ENCODE data around the gene SORL1-AS1.

SORL1-AS1 gene

GRCh38 chr11:121408830-121409229 lies 43.9 kb downstream of the SORL1-AS1 start:
- DNase-seq (ENCODE audit: low read depth, low spot score), result no peak
- no peaks in the 10 kb centered on the region for H3K9me3 ChIP-seq (ENCODE audit: insufficient read depth, low read length)
- H3K9ac ChIP-seq (ENCODE audit: insufficient read length, low read depth), result no peak overlapping the region
- no peak overlapping the region for H3K4me3 ChIP-seq (ENCODE audit: insufficient read length, low read depth)
- H3K36me3 ChIP-seq (ENCODE audit: insufficient read depth, insufficient read length, low read length), result no peaks in the 10 kb centered on the region
- TF ChIP-seq ZNF274 (IDR thresholded peaks at IDR 0.05; ENCODE audit: low read depth, low read length), result no peak
- no peak for TF ChIP-seq YY1 (IDR thresholded peaks at IDR 0.05; ENCODE audit: insufficient read depth, insufficient read length)
- TF ChIP-seq SUZ12 (IDR thresholded peaks at IDR 0.05; ENCODE audit: extremely low read depth, insufficient read depth, insufficient read length), result no peak
- H3K27me3 ChIP-seq (ENCODE audit: insufficient read depth, insufficient read length), result no peaks in the 10 kb centered on the region
- no peaks in the 10 kb centered on the region for H3K4me1 ChIP-seq (ENCODE audit: insufficient read depth, insufficient read length)

GRCh38 chr11:121406291-121406690 lies 46.5 kb downstream of the SORL1-AS1 start:
- Histone ChIP-seq H3K4me3 (ENCODE audit: insufficient read length, low read depth) (no peak overlapping the region), H3K9ac (ENCODE audit: insufficient read length, low read depth) (no peak overlapping the region)
- DNase-seq (ENCODE audit: low read depth, low spot score), result peak; percentile 69

GRCh38 chr11:121405646-121406045 lies 47.1 kb downstream of the SORL1-AS1 start:
- no peaks in the 10 kb centered on the region for H3K4me1 ChIP-seq (ENCODE audit: insufficient read depth, insufficient read length)
- H3K9ac ChIP-seq (ENCODE audit: insufficient read length, low read depth), result no peak overlapping the region
- no peak for TF ChIP-seq YY1 (IDR thresholded peaks at IDR 0.05; ENCODE audit: insufficient read depth, insufficient read length)
- no peak for TF ChIP-seq SUZ12 (IDR thresholded peaks at IDR 0.05; ENCODE audit: extremely low read depth, insufficient read depth, insufficient read length)
- TF ChIP-seq ZNF274 (IDR thresholded peaks at IDR 0.05; ENCODE audit: low read depth, low read length), result no peak
- DNase-seq (ENCODE audit: low read depth, low spot score), result no peak
- H3K27me3 ChIP-seq (ENCODE audit: insufficient read depth, insufficient read length), result no peaks in the 10 kb centered on the region
- H3K9me3 ChIP-seq (ENCODE audit: insufficient read depth, low read length), result no peaks in the 10 kb centered on the region; the same call in 1 of the 2 replicates
- no peak overlapping the region for H3K4me3 ChIP-seq (ENCODE audit: insufficient read length, low read depth)
- H3K36me3 ChIP-seq (ENCODE audit: insufficient read depth, insufficient read length, low read length), result no peaks in the 10 kb centered on the region

More at GRCh38 chr11:121406291-121406690, 46.5 kb downstream of the SORL1-AS1 start:
- TF ChIP-seq ZNF274 (IDR thresholded peaks at IDR 0.05; ENCODE audit: low read depth, low read length) (no peak), SUZ12 (IDR thresholded peaks at IDR 0.05; ENCODE audit: extremely low read depth, insufficient read depth, insufficient read length) (no peak), YY1 (IDR thresholded peaks at IDR 0.05; ENCODE audit: insufficient read depth, insufficient read length) (no peak)
- Histone ChIP-seq H3K36me3 (ENCODE audit: insufficient read depth, insufficient read length, low read length) (no peaks in the 10 kb centered on the region), H3K4me1 (ENCODE audit: insufficient read depth, insufficient read length) (no peaks in the 10 kb centered on the region), H3K9me3 (ENCODE audit: insufficient read depth, low read length) (no peaks in the 10 kb centered on the region; the same call in 1 of the 2 replicates), H3K27me3 (ENCODE audit: insufficient read depth, insufficient read length) (no peaks in the 10 kb centered on the region)

GRCh38 chr11:121394785-121395184 lies 58.0 kb downstream of the SORL1-AS1 start:
- H3K4me1 ChIP-seq (ENCODE audit: insufficient read depth, insufficient read length), result no peaks in the 10 kb centered on the region

GRCh38 chr11:121393855-121394254 lies 58.9 kb downstream of the SORL1-AS1 start:
- no peaks in the 10 kb centered on the region for H3K4me1 ChIP-seq (ENCODE audit: insufficient read depth, insufficient read length)
- no peak for DNase-seq (ENCODE audit: low read depth, low spot score)
- H3K4me3 ChIP-seq (ENCODE audit: insufficient read length, low read depth), result no peak overlapping the region
- no peaks in the 10 kb centered on the region for H3K27me3 ChIP-seq (ENCODE audit: insufficient read depth, insufficient read length)
- H3K9ac ChIP-seq (ENCODE audit: insufficient read length, low read depth), result no peak overlapping the region
- no peaks in the 10 kb centered on the region for H3K36me3 ChIP-seq (ENCODE audit: insufficient read depth, insufficient read length, low read length)
- TF ChIP-seq YY1 (IDR thresholded peaks at IDR 0.05; ENCODE audit: insufficient read depth, insufficient read length) (no peak), ZNF274 (IDR thresholded peaks at IDR 0.05; ENCODE audit: low read depth, low read length) (no peak), SUZ12 (IDR thresholded peaks at IDR 0.05; ENCODE audit: extremely low read depth, insufficient read depth, insufficient read length) (no peak)
- no peaks in the 10 kb centered on the region for H3K9me3 ChIP-seq (ENCODE audit: insufficient read depth, low read length)

More at GRCh38 chr11:121394785-121395184, 58.0 kb downstream of the SORL1-AS1 start:
- TF ChIP-seq ZNF274 (IDR thresholded peaks at IDR 0.05; ENCODE audit: low read depth, low read length) (no peak), YY1 (IDR thresholded peaks at IDR 0.05; ENCODE audit: insufficient read depth, insufficient read length) (no peak), SUZ12 (IDR thresholded peaks at IDR 0.05; ENCODE audit: extremely low read depth, insufficient read depth, insufficient read length) (no peak)
- no peak overlapping the region for H3K4me3 ChIP-seq (ENCODE audit: insufficient read length, low read depth)
- no peaks in the 10 kb centered on the region for H3K36me3 ChIP-seq (ENCODE audit: insufficient read depth, insufficient read length, low read length)
- H3K9me3 ChIP-seq (ENCODE audit: insufficient read depth, low read length), result no peaks in the 10 kb centered on the region
- H3K27me3 ChIP-seq (ENCODE audit: insufficient read depth, insufficient read length), result no peaks in the 10 kb centered on the region
- no peak for DNase-seq (ENCODE audit: low read depth, low spot score)
- no peak overlapping the region for H3K9ac ChIP-seq (ENCODE audit: insufficient read length, low read depth)

DNA sequence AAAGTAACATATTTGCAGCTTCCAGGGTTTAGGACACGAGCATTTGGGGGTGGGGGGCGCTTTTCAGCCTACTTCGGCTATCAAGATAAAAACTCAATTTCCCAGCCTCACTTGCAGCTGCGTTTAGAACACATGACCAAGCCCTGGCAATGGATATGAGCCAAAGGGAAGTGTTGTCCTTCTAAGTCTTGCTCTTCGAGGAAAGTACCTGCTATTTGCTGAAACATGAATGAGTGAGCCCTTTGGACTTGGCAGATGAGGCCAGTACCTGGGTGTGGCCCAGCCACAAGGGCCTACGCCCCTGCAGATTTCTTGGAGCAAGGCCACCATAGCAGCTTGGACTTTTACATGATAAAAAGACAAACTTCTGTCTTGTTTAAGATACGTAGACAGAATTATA lies 60.9 kb downstream of the SORL1-AS1 start:
- Histone ChIP-seq H3K9me3 (ENCODE audit: insufficient read depth, low read length) (no peaks in the 10 kb centered on the region), H3K9ac (ENCODE audit: insufficient read length, low read depth) (no peak overlapping the region), H3K4me3 (ENCODE audit: insufficient read length, low read depth) (no peak overlapping the region), H3K27me3 (ENCODE audit: insufficient read depth, insufficient read length) (no peaks in the 10 kb centered on the region), H3K4me1 (ENCODE audit: insufficient read depth, insufficient read length) (no peaks in the 10 kb centered on the region), H3K36me3 (ENCODE audit: insufficient read depth, insufficient read length, low read length) (no peaks in the 10 kb centered on the region)
- TF ChIP-seq YY1 (IDR thresholded peaks at IDR 0.05; ENCODE audit: insufficient read depth, insufficient read length) (no peak), ZNF274 (IDR thresholded peaks at IDR 0.05; ENCODE audit: low read depth, low read length) (no peak), SUZ12 (IDR thresholded peaks at IDR 0.05; ENCODE audit: extremely low read depth, insufficient read depth, insufficient read length) (no peak)
- DNase-seq (ENCODE audit: low read depth, low spot score), result no peak

DNA sequence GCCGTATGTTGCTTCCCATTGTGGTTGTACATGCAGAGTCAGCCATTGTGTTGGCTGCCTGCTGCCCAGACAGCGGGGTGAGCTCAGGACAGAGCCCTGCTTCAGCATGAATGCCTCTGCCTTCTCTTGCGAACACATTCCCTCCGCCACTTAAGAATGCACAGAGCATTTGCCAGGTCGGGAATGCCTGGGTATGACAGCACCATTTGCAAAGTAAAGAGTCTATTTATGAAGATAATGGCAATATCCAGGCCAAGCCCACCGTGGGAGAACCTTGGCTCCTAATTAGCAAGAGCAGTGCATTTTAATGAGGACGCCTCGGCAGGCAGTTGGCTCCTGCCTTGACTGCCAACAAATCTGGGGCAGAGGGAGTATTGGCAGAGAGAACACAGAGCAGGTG lies 63.1 kb downstream of the SORL1-AS1 start:
- H3K4me3 ChIP-seq (ENCODE audit: insufficient read length, low read depth), result no peak overlapping the region
- H3K9me3 ChIP-seq (ENCODE audit: insufficient read depth, low read length), result no peaks in the 10 kb centered on the region
- no peak overlapping the region for H3K9ac ChIP-seq (ENCODE audit: insufficient read length, low read depth)
- no peaks in the 10 kb centered on the region for H3K36me3 ChIP-seq (ENCODE audit: insufficient read depth, insufficient read length, low read length)
- TF ChIP-seq SUZ12 (IDR thresholded peaks at IDR 0.05; ENCODE audit: extremely low read depth, insufficient read depth, insufficient read length) (no peak), YY1 (IDR thresholded peaks at IDR 0.05; ENCODE audit: insufficient read depth, insufficient read length) (no peak), ZNF274 (IDR thresholded peaks at IDR 0.05; ENCODE audit: low read depth, low read length) (no peak)
- DNase-seq (ENCODE audit: low read depth, low spot score), result peak; percentile 55
- H3K4me1 ChIP-seq (ENCODE audit: insufficient read depth, insufficient read length), result no peaks in the 10 kb centered on the region
- H3K27me3 ChIP-seq (ENCODE audit: insufficient read depth, insufficient read length), result no peaks in the 10 kb centered on the region

Measured in NT2/D1 (cell line).